T-cell (primary cell): ENCODE results near the gene DNAJB8. TPM values are rescaled to one million over a fixed set of nuclear protein-coding genes. Genes with fewer than 3 reads are reported as not detected.

Experiments
- ATAC-seq, 4 experiments: fragments of 200-7000 bp in 3 of 4; fragments of 150-1000 bp in 1 of 4; cut with Tn5 transposase; replicated peaks in 1 of 4; 1 replicate in 3 of 4; 2 replicates in 1 of 4; pipeline ENCODE4 v1.10.0; 2021; ENCODE audit warnings: moderate library complexity in 3 of 4, mild to moderate bottlenecking in 2 of 4, moderate number of reproducible peaks in 1 of 4
- CTCF ChIA-PET, 2 donors: fragments of 300-600 bp; sonication (Branson Sonifier 250); formaldehyde crosslinking; loops; one replicate each; lab custom pipeline; 2022; ENCODE audit warnings: antibody characterized with exemption in 2 of 2; lab: Charles Lee
- POLR2A ChIA-PET, 2 donors: fragments of 300-600 bp; sonication (Branson Sonifier 250); formaldehyde crosslinking; loops; one replicate each; lab custom pipeline; 2022; ENCODE audit warnings: antibody characterized with exemption in 2 of 2; lab: Charles Lee
- DNase-seq, 35 experiments: peaks; one replicate each; pipeline versions ENCODE4 v3.0.0 to v3.0.0-alpha.2; 2013 to 2023
- H3K27ac ChIP-seq: one replicate; pipeline ENCODE4 v1.5.1; 2013; ENCODE audit warnings: low read length
- H3K27me3 ChIP-seq, 2 experiments: replicated peaks in 1 of 2; 1 replicate in 1 of 2; 2 replicates in 1 of 2; pipeline versions ENCODE4 v1.6.1 to v1.7.0; 2013; ENCODE audit warnings: low read length in 1 of 2, mixed read lengths in 1 of 2; ENCODE audit not compliant: control insufficient read depth in 2 of 2, insufficient read depth in 2 of 2; ENCODE audit errors: extremely low read depth in 1 of 2
- H3K36me3 ChIP-seq, 2 donors: 1 replicate in 1 of 2; 2 replicates in 1 of 2; pipeline versions ENCODE4 v1.6.1 to v1.7.0; 2013; ENCODE audit warnings: low read length in 1 of 2; ENCODE audit not compliant: control insufficient read depth in 2 of 2, insufficient read depth in 1 of 2; ENCODE audit errors: extremely low read depth in 1 of 2
- H3K4me1 ChIP-seq, 2 experiments: 1 replicate in 1 of 2; 2 replicates in 1 of 2; pipeline versions ENCODE4 v1.6.1 to v1.7.0; 2013; ENCODE audit warnings: low read length in 2 of 2, mixed read lengths in 1 of 2; ENCODE audit not compliant: insufficient read depth in 2 of 2, control insufficient read depth in 1 of 2; ENCODE audit errors: extremely low read depth in 1 of 2
- H3K4me3 ChIP-seq, 2 donors: 1 replicate in 1 of 2; 2 replicates in 1 of 2; pipeline versions ENCODE4 v1.5.1 to v1.7.0; 2013; ENCODE audit warnings: mild to moderate bottlenecking in 2 of 2, low read length in 1 of 2, moderate library complexity in 1 of 2; ENCODE audit not compliant: control insufficient read depth in 1 of 2; ENCODE audit errors: extremely low read depth in 1 of 2
- H3K9me3 ChIP-seq: 2 replicates; pipeline ENCODE4 v1.7.0; 2013
- H3K27ac Mint-ChIP-seq, 2 donors: one replicate each; pipeline ENCODE4 v1.8.0; 2020 to 2021; ENCODE audit warnings: mild to moderate bottlenecking in 2 of 2, mixed read lengths in 2 of 2
- H3K27me3 Mint-ChIP-seq, 2 donors: one replicate each; pipeline ENCODE4 v1.8.0; 2021 to 2022; ENCODE audit warnings: mixed read lengths in 2 of 2
- H3K36me3 Mint-ChIP-seq: one replicate; pipeline ENCODE4 v1.8.0; 2021; ENCODE audit warnings: mixed read lengths
- H3K4me1 Mint-ChIP-seq, 3 donors: one replicate each; pipeline ENCODE4 v1.8.0; 2020 to 2022; ENCODE audit warnings: mixed read lengths in 3 of 3, mild to moderate bottlenecking in 1 of 3
- H3K4me3 Mint-ChIP-seq, 3 donors: one replicate each; pipeline ENCODE4 v1.8.0; 2020 to 2022; ENCODE audit warnings: mild to moderate bottlenecking in 3 of 3, mixed read lengths in 3 of 3, moderate library complexity in 3 of 3
- H3K9me3 Mint-ChIP-seq, 3 donors: one replicate each; pipeline ENCODE4 v1.8.0; 2020 to 2022; ENCODE audit warnings: mixed read lengths in 3 of 3
- WGBS: methylation state at CpG from one replicate; pipeline ENCODE4 v1.1.5; 2013; ENCODE audit warnings: missing lambda C conversion rate; ENCODE audit not compliant: insufficient coverage; 5-methylcytosine and 5-hydroxymethylcytosine counted together
- total RNA-seq, 35 experiments: library from RNA in 6 of 35; stranded (reverse) in 6 of 35; fragments of 120-200 nt in 1 of 35; gene quantifications; one replicate each; pipeline versions ENCODE4 v1.2.1 to v1.2.4 and lab custom pipeline; 2013 to 2026

Gene DNAJB8
- total RNA-seq, 5 donors from 2014 or later (not counting 1 experiment from before 2014, with no cell fraction given) = not detected

GRCh38 chr3:128442070-128442469 lies 24.6 kb downstream of the DNAJB8 start:
- Mint-ChIP-seq H3K9me3 (peaks cover 3 to 14% (median 3%) of the 10 kb centered on the region in 3 donors), H3K27ac (no peak overlapping the region), H3K27me3 (peaks cover 12 to 16% of the 10 kb centered on the region in 2 donors), H3K4me3 (no peak overlapping the region), H3K4me1 (peaks cover 3% of the 10 kb centered on the region in 3 donors), H3K36me3 (no peaks in the 10 kb centered on the region)
- DNase-seq (no peak), ATAC-seq (no peak)
- ChIA-PET POLR2A (no interaction called here), CTCF (no interaction called here)
- Histone ChIP-seq H3K4me1 (peaks cover 0 to under 1% of the 10 kb centered on the region in 2 experiments), H3K27ac (no peak overlapping the region), H3K4me3 (no peak overlapping the region), H3K36me3 (no peaks in the 10 kb centered on the region), H3K27me3 (peaks cover 0 to 21% of the 10 kb centered on the region in 2 experiments), H3K9me3 (no peaks in the 10 kb centered on the region)
- 76% methylated on average over 7 of the region's 7 CpGs for WGBS

GRCh38 chr3:128439226-128439625 lies 27.5 kb downstream of the DNAJB8 start:
- H3K27me3 Mint-ChIP-seq = peaks cover 20 to 28% of the 10 kb centered on the region in 2 donors

GRCh38 chr3:128438488-128439072 lies 28.1 kb downstream of the DNAJB8 start:
- ChIA-PET CTCF (interaction anchor here (0.5 to 0.7 kb wide), 2 partner anchors 15 to 63 kb away, joined by 3 read pairs; no protein-coding TSS in a partner anchor), POLR2A (interaction anchor here in 1 of 2 donors (0.6 kb wide), 1 partner anchor 210 kb away, joined by 3 read pairs; no protein-coding TSS in a partner anchor)
- no peak overlapping the region for H3K4me3 Mint-ChIP-seq
- H3K4me1 Mint-ChIP-seq = no peaks in the 10 kb centered on the region
- H3K27me3 ChIP-seq = peaks cover 0 to 44% of the 10 kb centered on the region in 2 experiments
- H3K27ac Mint-ChIP-seq = no peak overlapping the region
- H3K27me3 Mint-ChIP-seq = peaks cover 23 to 33% of the 10 kb centered on the region in 2 donors
- 88% methylated on average over 5 of the region's 6 CpGs for WGBS
- no peaks in the 10 kb centered on the region for H3K4me1 ChIP-seq
- no peaks in the 10 kb centered on the region for H3K9me3 ChIP-seq
- H3K36me3 Mint-ChIP-seq = no peaks in the 10 kb centered on the region
- ATAC-seq = no peak
- no peak overlapping the region for H3K4me3 ChIP-seq
- no peaks in the 10 kb centered on the region for H3K36me3 ChIP-seq
- no peak overlapping the region for H3K27ac ChIP-seq
- H3K9me3 Mint-ChIP-seq = no peaks in the 10 kb centered on the region
- no peak for DNase-seq

More at GRCh38 chr3:128439226-128439625, 27.5 kb downstream of the DNAJB8 start:
- H3K27me3 ChIP-seq = peaks cover 0 to 37% of the 10 kb centered on the region in 2 experiments
- no peak overlapping the region for H3K27ac ChIP-seq
- 73% methylated on average over 3 of the region's 3 CpGs for WGBS
- H3K4me1 ChIP-seq = no peaks in the 10 kb centered on the region
- Mint-ChIP-seq H3K36me3 (no peaks in the 10 kb centered on the region), H3K4me3 (no peak overlapping the region), H3K9me3 (no peaks in the 10 kb centered on the region), H3K4me1 (no peaks in the 10 kb centered on the region), H3K27ac (no peak overlapping the region)
- no peaks in the 10 kb centered on the region for H3K9me3 ChIP-seq
- no peak overlapping the region for H3K4me3 ChIP-seq
- CTCF ChIA-PET = no interaction called here
- POLR2A ChIA-PET = interaction anchor here in 1 of 2 donors (0.6 kb wide), 1 partner anchor 210 kb away, joined by 3 read pairs; no protein-coding TSS in a partner anchor
- DNase-seq (no peak), ATAC-seq (no peak)
- no peaks in the 10 kb centered on the region for H3K36me3 ChIP-seq

- Histone ChIP-seq H3K27me3 (peaks cover 0 to 57% of the 10 kb centered on the region in 2 experiments), H3K9me3 (no peaks in the 10 kb centered on the region), H3K27ac (no peak overlapping the region), H3K4me3 (no peak overlapping the region), H3K4me1 (peaks cover 0 to 7% of the 10 kb centered on the region in 2 experiments), H3K36me3 (no peaks in the 10 kb centered on the region)
- ChIA-PET POLR2A (no interaction called here), CTCF (no interaction called here)
- Mint-ChIP-seq H3K9me3 (no peaks in the 10 kb centered on the region), H3K36me3 (no peaks in the 10 kb centered on the region), H3K4me1 (peaks cover 10 to 11% (median 10%) of the 10 kb centered on the region in 3 donors), H3K27ac (no peak overlapping the region), H3K27me3 (peaks cover 40 to 51% of the 10 kb centered on the region in 2 donors), H3K4me3 (no peak overlapping the region)
- no peak for ATAC-seq
- WGBS = no CpG with 5 or more reads among the region's 3 CpGs
- DNase-seq = no peak
Measured at GRCh38 chr3:128436214-128436613, 30.5 kb downstream of the DNAJB8 start.

GRCh38 chr3:128435561-128435960 lies 31.1 kb downstream of the DNAJB8 start:
- Mint-ChIP-seq H3K4me3 (no peak overlapping the region), H3K9me3 (no peaks in the 10 kb centered on the region), H3K4me1 (peaks cover 10 to 11% (median 10%) of the 10 kb centered on the region in 3 donors), H3K36me3 (no peaks in the 10 kb centered on the region), H3K27me3 (peaks cover 46 to 57% of the 10 kb centered on the region in 2 donors), H3K27ac (no peak overlapping the region)
- no peak overlapping the region for H3K27ac ChIP-seq
- H3K4me3 ChIP-seq = no peak overlapping the region
- 87% methylated on average over 5 of the region's 5 CpGs for WGBS
- DNase-seq = no peak
- ChIA-PET POLR2A (no interaction called here), CTCF (no interaction called here)
- no peaks in the 10 kb centered on the region for H3K9me3 ChIP-seq
- H3K27me3 ChIP-seq = peaks cover 0 to 63% of the 10 kb centered on the region in 2 experiments
- H3K4me1 ChIP-seq = peaks cover 0 to 7% of the 10 kb centered on the region in 2 experiments
- H3K36me3 ChIP-seq = no peaks in the 10 kb centered on the region
- no peak for ATAC-seq

GRCh38 chr3:128435058-128435457 lies 31.6 kb downstream of the DNAJB8 start:
- Mint-ChIP-seq H3K4me1 (peaks cover 10 to 11% (median 10%) of the 10 kb centered on the region in 3 donors), H3K27me3 (peaks cover 48 to 58% of the 10 kb centered on the region in 2 donors), H3K36me3 (no peaks in the 10 kb centered on the region), H3K9me3 (no peaks in the 10 kb centered on the region), H3K4me3 (no peak overlapping the region), H3K27ac (no peak overlapping the region)
- CTCF ChIA-PET = no interaction called here
- H3K9me3 ChIP-seq = no peaks in the 10 kb centered on the region
- H3K27me3 ChIP-seq = peaks cover 0 to 68% of the 10 kb centered on the region in 2 experiments
- H3K27ac ChIP-seq = no peak overlapping the region
- WGBS = 76% methylated on average over 5 of the region's 6 CpGs
- H3K4me3 ChIP-seq = no peak overlapping the region
- peaks cover 0 to 7% of the 10 kb centered on the region in 2 experiments for H3K4me1 ChIP-seq
- ATAC-seq = no peak
- DNase-seq = no peak
- H3K36me3 ChIP-seq = no peaks in the 10 kb centered on the region
- POLR2A ChIA-PET = no interaction called here
